Neural cell (in vitro differentiated cells): ENCODE results near the gene SYP. TPM values are rescaled to one million over a fixed set of nuclear protein-coding genes. Genes with fewer than 3 reads are reported as not detected.

Experiments
- H2AFZ ChIP-seq: fragments of 200-600, 300-800 bp; sonication (generic), shearing (Covaris generic); 2 replicates; pipeline ENCODE4 v1.6.0; 2014; ENCODE audit warnings: low read depth, mild to moderate bottlenecking, antibody characterized with exemption, low read length, moderate library complexity
- H3F3A ChIP-seq: fragments of 200-600 bp; shearing (Covaris generic); 2 replicates; pipeline ENCODE4 v1.6.1; 2016; ENCODE audit warnings: mild to moderate bottlenecking, moderate library complexity, mixed read lengths, antibody characterized with exemption, low read length; ENCODE audit not compliant: insufficient read depth, poor library complexity, severe bottlenecking
- H3K27ac ChIP-seq: fragments of 200-600, 300-800 bp; sonication (generic), shearing (Covaris generic); 2 replicates; pipeline ENCODE4 v1.5.1; 2014; ENCODE audit warnings: mild to moderate bottlenecking, low read length, moderate library complexity
- H3K27me3 ChIP-seq: fragments of 300-800, 200-600 bp; sonication (generic), shearing (Covaris generic); 2 replicates; pipeline ENCODE4 v1.6.0; 2014; ENCODE audit warnings: mild to moderate bottlenecking, low read depth, low read length, moderate library complexity; ENCODE audit not compliant: insufficient read depth
- H3K36me3 ChIP-seq: fragments of 300-800, 200-600 bp; sonication (generic), shearing (Covaris generic); 2 replicates; pipeline ENCODE4 v1.5.1; 2014; ENCODE audit warnings: mild to moderate bottlenecking, antibody characterized with exemption, low read length, moderate library complexity; ENCODE audit not compliant: insufficient read depth
- H3K4me2 ChIP-seq: fragments of 300-800, 200-600 bp; sonication (generic), shearing (Covaris generic); 2 replicates; pipeline ENCODE4 v1.6.0; 2014; ENCODE audit warnings: mild to moderate bottlenecking, low read length
- H3K4me3 ChIP-seq: fragments of 300-800, 200-600 bp; sonication (generic), shearing (Covaris generic); 2 replicates; pipeline ENCODE4 v1.5.1; 2014; ENCODE audit warnings: mild to moderate bottlenecking, low read length, moderate library complexity
- H3K79me2 ChIP-seq: fragments of 200-600 bp; shearing (Covaris generic); replicated peaks from 2 replicates; pipeline ENCODE4 v1.6.0; 2014; ENCODE audit warnings: mild to moderate bottlenecking, low read length, moderate library complexity; ENCODE audit not compliant: insufficient read depth
- H3K9ac ChIP-seq: fragments of 300-800, 200-600 bp; sonication (generic), shearing (Covaris generic); 2 replicates; pipeline ENCODE4 v1.6.1; 2016; ENCODE audit warnings: mild to moderate bottlenecking, low read length, mixed read lengths
- H3K9me2 ChIP-seq: fragments of 200-600 bp; shearing (Covaris generic); 2 replicates; pipeline ENCODE4 v1.6.1; 2016; ENCODE audit warnings: mild to moderate bottlenecking, low read length, mixed read lengths; ENCODE audit not compliant: insufficient read depth
- H3K9me3 ChIP-seq: fragments of 200-600, 300-800 bp; sonication (generic), shearing (Covaris generic); 2 replicates; pipeline ENCODE4 v1.6.1; 2016; ENCODE audit warnings: mild to moderate bottlenecking, mixed run types, low read length, moderate library complexity, mixed read lengths
- H4K20me1 ChIP-seq: fragments of 200-600 bp; shearing (Covaris generic); 2 replicates; pipeline ENCODE4 v1.6.1; 2016; ENCODE audit warnings: mild to moderate bottlenecking, mixed run types; ENCODE audit not compliant: insufficient read depth
- EP300 ChIP-seq: fragments of 450-650 bp; conservative IDR thresholded peaks from 2 replicates; pipeline ENCODE4 v1.6.1; 2014; ENCODE audit warnings: antibody characterized with exemption, mild to moderate bottlenecking, moderate library complexity; ENCODE audit not compliant: poor library complexity, severe bottlenecking
- EZH2 ChIP-seq: fragments of 200-600, 300-800 bp; shearing (Covaris generic), sonication (generic); IDR thresholded peaks from 2 replicates; pipeline ENCODE4 v1.6.1; 2014; ENCODE audit warnings: antibody characterized with exemption, low read length, borderline replicate concordance, mild to moderate bottlenecking; ENCODE audit not compliant: insufficient read depth, poor library complexity, severe bottlenecking
- MXI1 ChIP-seq: fragments of 450-650 bp; conservative IDR thresholded peaks from 2 replicates; pipeline ENCODE4 v1.6.1; 2014; ENCODE audit warnings: antibody characterized with exemption, mild to moderate bottlenecking; ENCODE audit not compliant: poor library complexity, severe bottlenecking
- POLR2AphosphoS5 ChIP-seq: IDR thresholded peaks from 2 replicates; pipeline ENCODE4 v1.6.1; 2012
- RAD21 ChIP-seq: fragments of 450-650 bp; conservative IDR thresholded peaks from 2 replicates; pipeline ENCODE4 v1.6.1; 2014; ENCODE audit warnings: antibody characterized with exemption, mild to moderate bottlenecking, moderate library complexity
- SMC3 ChIP-seq: fragments of 450-650 bp; conservative IDR thresholded peaks from 2 replicates; pipeline ENCODE4 v1.6.1; 2014; ENCODE audit warnings: antibody characterized with exemption, mild to moderate bottlenecking, moderate library complexity; ENCODE audit not compliant: poor library complexity
- TAF1 ChIP-seq: IDR thresholded peaks from 2 replicates; pipeline ENCODE4 v1.6.1; 2012; ENCODE audit warnings: low read depth
- polyA plus RNA-seq: library from polyadenylated mRNA; depleted of rRNA; stranded (reverse); fragments of >200 nt; gene quantifications from 2 replicates; pipeline ENCODE4 v1.2.3, GENCODE V29; 2014
- TF ChIP-seq, protein P1 (sequence below): IDR thresholded peaks from 2 replicates; pipeline ENCODE4 v1.6.1; 2012; ENCODE audit warnings: borderline replicate concordance
- TF ChIP-seq, protein P2 (sequence below): fragments of 450-650 bp; IDR thresholded peaks from 2 replicates; pipeline ENCODE4 v1.5.1; 2014; ENCODE audit warnings: antibody characterized with exemption, mild to moderate bottlenecking, moderate library complexity; ENCODE audit not compliant: poor library complexity, severe bottlenecking

Gene SYP
- polyA plus RNA-seq, 1 donor from 2014 or later = 240 TPM

DNA sequence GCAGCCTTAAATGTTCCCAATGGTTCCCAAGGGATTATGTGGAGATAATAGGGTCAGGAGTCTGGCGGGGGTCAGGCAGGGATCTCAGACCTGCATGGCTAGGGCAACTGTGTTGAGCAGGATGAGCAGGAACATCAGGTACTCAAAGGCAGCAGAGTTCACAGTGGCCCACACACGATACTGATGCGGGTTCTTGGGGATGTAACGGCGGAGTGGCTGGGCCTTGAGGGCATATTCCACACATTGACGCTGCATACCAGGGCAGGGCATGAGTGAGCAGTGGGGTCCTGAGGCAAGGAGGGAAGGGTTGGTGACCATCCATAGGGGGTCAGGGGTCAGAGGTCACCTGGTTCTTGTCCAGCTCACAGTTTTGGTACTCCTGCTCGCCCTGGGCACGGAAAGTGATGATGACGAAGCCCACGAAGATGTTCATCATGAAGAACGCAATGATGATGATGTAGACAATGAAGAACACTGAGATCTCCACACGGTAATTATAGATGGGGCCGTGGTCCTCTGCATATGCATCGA is 15.1 kb upstream of the SYP start:
- no peak overlapping the region for H3K4me2 ChIP-seq
- no peaks in the 10 kb centered on the region for H3F3A ChIP-seq
- H3K27ac ChIP-seq = no peak overlapping the region
- no peaks in the 10 kb centered on the region for H3K9me2 ChIP-seq
- no peak overlapping the region for H3K4me3 ChIP-seq
- no peaks in the 10 kb centered on the region for H3K36me3 ChIP-seq
- H3K79me2 ChIP-seq = no peaks in the 10 kb centered on the region
- H2AFZ ChIP-seq = no peak overlapping the region
- no peaks in the 10 kb centered on the region for H3K27me3 ChIP-seq
- no peaks in the 10 kb centered on the region for H3K9me3 ChIP-seq
- TF ChIP-seq POLR2AphosphoS5 (no peak), RAD21 (no peak), MXI1 (no peak), EZH2 (no peak)
- TF ChIP-seq, protein P1, sequence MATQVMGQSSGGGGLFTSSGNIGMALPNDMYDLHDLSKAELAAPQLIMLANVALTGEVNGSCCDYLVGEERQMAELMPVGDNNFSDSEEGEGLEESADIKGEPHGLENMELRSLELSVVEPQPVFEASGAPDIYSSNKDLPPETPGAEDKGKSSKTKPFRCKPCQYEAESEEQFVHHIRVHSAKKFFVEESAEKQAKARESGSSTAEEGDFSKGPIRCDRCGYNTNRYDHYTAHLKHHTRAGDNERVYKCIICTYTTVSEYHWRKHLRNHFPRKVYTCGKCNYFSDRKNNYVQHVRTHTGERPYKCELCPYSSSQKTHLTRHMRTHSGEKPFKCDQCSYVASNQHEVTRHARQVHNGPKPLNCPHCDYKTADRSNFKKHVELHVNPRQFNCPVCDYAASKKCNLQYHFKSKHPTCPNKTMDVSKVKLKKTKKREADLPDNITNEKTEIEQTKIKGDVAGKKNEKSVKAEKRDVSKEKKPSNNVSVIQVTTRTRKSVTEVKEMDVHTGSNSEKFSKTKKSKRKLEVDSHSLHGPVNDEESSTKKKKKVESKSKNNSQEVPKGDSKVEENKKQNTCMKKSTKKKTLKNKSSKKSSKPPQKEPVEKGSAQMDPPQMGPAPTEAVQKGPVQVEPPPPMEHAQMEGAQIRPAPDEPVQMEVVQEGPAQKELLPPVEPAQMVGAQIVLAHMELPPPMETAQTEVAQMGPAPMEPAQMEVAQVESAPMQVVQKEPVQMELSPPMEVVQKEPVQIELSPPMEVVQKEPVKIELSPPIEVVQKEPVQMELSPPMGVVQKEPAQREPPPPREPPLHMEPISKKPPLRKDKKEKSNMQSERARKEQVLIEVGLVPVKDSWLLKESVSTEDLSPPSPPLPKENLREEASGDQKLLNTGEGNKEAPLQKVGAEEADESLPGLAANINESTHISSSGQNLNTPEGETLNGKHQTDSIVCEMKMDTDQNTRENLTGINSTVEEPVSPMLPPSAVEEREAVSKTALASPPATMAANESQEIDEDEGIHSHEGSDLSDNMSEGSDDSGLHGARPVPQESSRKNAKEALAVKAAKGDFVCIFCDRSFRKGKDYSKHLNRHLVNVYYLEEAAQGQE = no peak
- H4K20me1 ChIP-seq = no peaks in the 10 kb centered on the region
- no peak overlapping the region for H3K9ac ChIP-seq

DNA sequence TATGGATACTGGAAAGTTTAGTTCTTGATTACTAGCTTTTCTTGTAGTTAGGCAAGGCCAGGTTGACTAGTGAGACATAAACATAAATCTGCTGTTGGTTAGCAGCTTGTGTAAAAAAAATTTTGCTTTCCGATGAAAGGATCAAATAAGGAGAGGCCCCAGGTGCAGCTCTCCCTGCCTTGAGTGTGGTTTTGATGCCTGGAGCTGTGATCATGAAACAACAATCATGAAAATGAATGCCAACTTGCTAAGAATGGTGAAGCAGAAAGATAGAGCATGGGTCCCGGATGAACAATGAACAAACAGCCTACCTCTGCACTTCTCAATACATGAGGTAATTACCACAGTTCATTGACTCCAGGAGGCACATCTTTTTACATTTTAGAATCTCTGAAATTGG is 14.4 kb upstream of the SYP start:
- Histone ChIP-seq H4K20me1 (no peaks in the 10 kb centered on the region), H3K27me3 (no peaks in the 10 kb centered on the region), H3K4me3 (no peak overlapping the region), H3K4me2 (no peak overlapping the region), H3K79me2 (no peaks in the 10 kb centered on the region), H3K9me2 (no peaks in the 10 kb centered on the region), H2AFZ (no peak overlapping the region), H3K27ac (no peak overlapping the region), H3K9me3 (no peaks in the 10 kb centered on the region), H3F3A (no peaks in the 10 kb centered on the region), H3K9ac (no peak overlapping the region), H3K36me3 (no peaks in the 10 kb centered on the region)
- TF ChIP-seq POLR2AphosphoS5 (no peak), MXI1 (no peak), EZH2 (no peak), TAF1 (no peak), EP300 (no peak), SMC3 (no peak), RAD21 (no peak)
- TF ChIP-seq, protein P1 = no peak
- TF ChIP-seq, protein P2, sequence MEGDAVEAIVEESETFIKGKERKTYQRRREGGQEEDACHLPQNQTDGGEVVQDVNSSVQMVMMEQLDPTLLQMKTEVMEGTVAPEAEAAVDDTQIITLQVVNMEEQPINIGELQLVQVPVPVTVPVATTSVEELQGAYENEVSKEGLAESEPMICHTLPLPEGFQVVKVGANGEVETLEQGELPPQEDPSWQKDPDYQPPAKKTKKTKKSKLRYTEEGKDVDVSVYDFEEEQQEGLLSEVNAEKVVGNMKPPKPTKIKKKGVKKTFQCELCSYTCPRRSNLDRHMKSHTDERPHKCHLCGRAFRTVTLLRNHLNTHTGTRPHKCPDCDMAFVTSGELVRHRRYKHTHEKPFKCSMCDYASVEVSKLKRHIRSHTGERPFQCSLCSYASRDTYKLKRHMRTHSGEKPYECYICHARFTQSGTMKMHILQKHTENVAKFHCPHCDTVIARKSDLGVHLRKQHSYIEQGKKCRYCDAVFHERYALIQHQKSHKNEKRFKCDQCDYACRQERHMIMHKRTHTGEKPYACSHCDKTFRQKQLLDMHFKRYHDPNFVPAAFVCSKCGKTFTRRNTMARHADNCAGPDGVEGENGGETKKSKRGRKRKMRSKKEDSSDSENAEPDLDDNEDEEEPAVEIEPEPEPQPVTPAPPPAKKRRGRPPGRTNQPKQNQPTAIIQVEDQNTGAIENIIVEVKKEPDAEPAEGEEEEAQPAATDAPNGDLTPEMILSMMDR = no peak
